ENCODE measurements around the gene NCOA3.

NCOA3 gene

GRCh38 chr20:47659904-47660601, 158.4 kb downstream of the NCOA3 start:
- peaks cover 18% of the 10 kb centered on the region for H3K36me3 Mint-ChIP-seq
- peak overlapping the region; percentile 43 for H3K27ac Mint-ChIP-seq
- peaks cover 3% of the 10 kb centered on the region for H3K4me1 Mint-ChIP-seq
- CTCF ChIA-PET = interaction anchor here (0.5 to 1.7 kb wide), 3 partner anchors 37 to 960 kb away, joined by 3 to 6 read pairs (median 4); no protein-coding TSS in a partner anchor
- H3K9me3 Mint-ChIP-seq = no peaks in the 10 kb centered on the region
- H3K4me3 Mint-ChIP-seq = no peak overlapping the region
- DNase-seq = no peak
- H3K27me3 Mint-ChIP-seq = no peaks in the 10 kb centered on the region

- H3K9me3 Mint-ChIP-seq = no peaks in the 10 kb centered on the region
- no peaks in the 10 kb centered on the region for H3K27me3 Mint-ChIP-seq
- CTCF ChIA-PET = interaction anchor here (0.5 to 1.7 kb wide), 3 partner anchors 37 to 960 kb away, joined by 3 to 6 read pairs (median 4); no protein-coding TSS in a partner anchor
- H3K4me1 Mint-ChIP-seq = peaks cover 3% of the 10 kb centered on the region
- H3K27ac Mint-ChIP-seq = no peak overlapping the region
- H3K4me3 Mint-ChIP-seq = no peak overlapping the region
- no peak for DNase-seq
- peaks cover 14% of the 10 kb centered on the region for H3K36me3 Mint-ChIP-seq
Measured at GRCh38 chr20:47660602-47660905, 158.9 kb downstream of the NCOA3 start.

GRCh38 chr20:47660983-47661700, 159.5 kb downstream of the NCOA3 start:
- CTCF ChIA-PET = interaction anchor here (1.3 to 1.7 kb wide), 2 partner anchors 959 to 962 kb away, joined by 4 to 6 read pairs; no protein-coding TSS in a partner anchor
- Mint-ChIP-seq H3K27me3 (no peaks in the 10 kb centered on the region), H3K9me3 (no peaks in the 10 kb centered on the region), H3K4me3 (no peak overlapping the region), H3K27ac (no peak overlapping the region), H3K36me3 (peaks cover 12% of the 10 kb centered on the region), H3K4me1 (peaks cover 3% of the 10 kb centered on the region)
- DNase-seq = no peak

- CTCF ChIA-PET = interaction anchor here (1.3 to 3.3 kb wide), 4 partner anchors 16 to 962 kb away, joined by 4 to 29 read pairs (median 6); no protein-coding TSS in a partner anchor
- H3K4me1 Mint-ChIP-seq = peaks cover 3% of the 10 kb centered on the region
- no peak overlapping the region for H3K27ac Mint-ChIP-seq
- peaks cover 12% of the 10 kb centered on the region for H3K36me3 Mint-ChIP-seq
- H3K27me3 Mint-ChIP-seq = no peaks in the 10 kb centered on the region
- DNase-seq = no peak
- no peak overlapping the region for H3K4me3 Mint-ChIP-seq
- H3K9me3 Mint-ChIP-seq = no peaks in the 10 kb centered on the region
Measured at GRCh38 chr20:47661714-47662113, 160.0 kb downstream of the NCOA3 start.

- H3K27ac Mint-ChIP-seq = no peak overlapping the region
- CTCF ChIA-PET = interaction anchor here (1.2 to 3.3 kb wide), 7 partner anchors 9 to 961 kb away, joined by 3 to 29 read pairs (median 7); no protein-coding TSS in a partner anchor
- DNase-seq = no peak
- no peaks in the 10 kb centered on the region for H3K27me3 Mint-ChIP-seq
- H3K9me3 Mint-ChIP-seq = no peaks in the 10 kb centered on the region
- peaks cover 3% of the 10 kb centered on the region for H3K4me1 Mint-ChIP-seq
- peaks cover 9% of the 10 kb centered on the region for H3K36me3 Mint-ChIP-seq
- H3K4me3 Mint-ChIP-seq = no peak overlapping the region
Measured at GRCh38 chr20:47662483-47663353, 161.0 kb downstream of the NCOA3 start.

GRCh38 chr20:47663354-47664067, 161.8 kb downstream of the NCOA3 start:
- DNase-seq = peak; percentile 84
- Mint-ChIP-seq H3K36me3 (peaks cover 5% of the 10 kb centered on the region), H3K27me3 (no peaks in the 10 kb centered on the region)

GRCh38 chr20:47664068-47664437, 162.4 kb downstream of the NCOA3 start:
- H3K27ac Mint-ChIP-seq = no peak overlapping the region
- CTCF ChIA-PET = interaction anchor here (0.5 to 3.3 kb wide), 19 partner anchors 8 to 963 kb away, joined by 3 to 29 read pairs (median 4); no protein-coding TSS in a partner anchor
- peaks cover 3% of the 10 kb centered on the region for H3K4me1 Mint-ChIP-seq
- DNase-seq = no peak
- no peak overlapping the region for H3K4me3 Mint-ChIP-seq
- H3K36me3 Mint-ChIP-seq = peaks cover 5% of the 10 kb centered on the region
- no peaks in the 10 kb centered on the region for H3K9me3 Mint-ChIP-seq
- H3K27me3 Mint-ChIP-seq = no peaks in the 10 kb centered on the region

More at GRCh38 chr20:47663354-47664067, 161.8 kb downstream of the NCOA3 start:
- Mint-ChIP-seq H3K27ac (peak overlapping the region; percentile 3), H3K9me3 (no peaks in the 10 kb centered on the region), H3K4me3 (no peak overlapping the region), H3K4me1 (peaks cover 3% of the 10 kb centered on the region)
- CTCF ChIA-PET = interaction anchor here (0.7 to 3.3 kb wide), 18 partner anchors 8 to 964 kb away, joined by 3 to 29 read pairs (median 4); no protein-coding TSS in a partner anchor

- no peak overlapping the region for H3K4me3 Mint-ChIP-seq
- no peak for DNase-seq
- no peaks in the 10 kb centered on the region for H3K27me3 Mint-ChIP-seq
- peaks cover 3% of the 10 kb centered on the region for H3K4me1 Mint-ChIP-seq
- peaks cover 5% of the 10 kb centered on the region for H3K36me3 Mint-ChIP-seq
- CTCF ChIA-PET = interaction anchor here (0.8 to 3.3 kb wide), 8 partner anchors 7 to 956 kb away, joined by 3 to 29 read pairs (median 4); no protein-coding TSS in a partner anchor
- no peak overlapping the region for H3K27ac Mint-ChIP-seq
- H3K9me3 Mint-ChIP-seq = no peaks in the 10 kb centered on the region
Measured at GRCh38 chr20:47664744-47665143, 163.1 kb downstream of the NCOA3 start.

GRCh38 chr20:47665221-47665991, 163.7 kb downstream of the NCOA3 start:
- no peak overlapping the region for H3K4me3 Mint-ChIP-seq
- no peaks in the 10 kb centered on the region for H3K9me3 Mint-ChIP-seq
- no peaks in the 10 kb centered on the region for H3K27me3 Mint-ChIP-seq
- H3K27ac Mint-ChIP-seq = peak overlapping the region; percentile 39
- no peak for DNase-seq
- CTCF ChIA-PET = interaction anchor here (0.9 to 3.3 kb wide), 4 partner anchors 6 to 955 kb away, joined by 3 to 29 read pairs (median 8); no protein-coding TSS in a partner anchor
- peaks cover 3% of the 10 kb centered on the region for H3K36me3 Mint-ChIP-seq
- peaks cover 3% of the 10 kb centered on the region for H3K4me1 Mint-ChIP-seq

- H3K36me3 Mint-ChIP-seq = no peaks in the 10 kb centered on the region
- CTCF ChIA-PET = interaction anchor here (0.9 kb wide), 1 partner anchor 954 kb away, joined by 3 read pairs; no protein-coding TSS in a partner anchor
- peaks cover 3% of the 10 kb centered on the region for H3K4me1 Mint-ChIP-seq
- DNase-seq = no peak
- no peaks in the 10 kb centered on the region for H3K27me3 Mint-ChIP-seq
- no peak overlapping the region for H3K4me3 Mint-ChIP-seq
- no peaks in the 10 kb centered on the region for H3K9me3 Mint-ChIP-seq
- no peak overlapping the region for H3K27ac Mint-ChIP-seq
Measured at GRCh38 chr20:47666304-47666703, 164.6 kb downstream of the NCOA3 start.

GRCh38 chr20:47667086-47667485, 165.4 kb downstream of the NCOA3 start:
- Mint-ChIP-seq H3K9me3 (no peaks in the 10 kb centered on the region), H3K27ac (no peak overlapping the region)
- CTCF ChIA-PET = no interaction called here

GRCh38 chr20:47667531-47668312, 166.0 kb downstream of the NCOA3 start:
- H3K9me3 Mint-ChIP-seq = no peaks in the 10 kb centered on the region
- no peak overlapping the region for H3K4me3 Mint-ChIP-seq
- H3K4me1 Mint-ChIP-seq = peaks cover 3% of the 10 kb centered on the region
- no peak overlapping the region for H3K27ac Mint-ChIP-seq
- no peaks in the 10 kb centered on the region for H3K36me3 Mint-ChIP-seq
- no peaks in the 10 kb centered on the region for H3K27me3 Mint-ChIP-seq
- CTCF ChIA-PET = interaction anchor here (1.2 kb wide), 1 partner anchor 12 kb away, joined by 3 read pairs; no protein-coding TSS in a partner anchor
- DNase-seq = no peak

More at GRCh38 chr20:47667086-47667485, 165.4 kb downstream of the NCOA3 start:
- Mint-ChIP-seq H3K4me1 (peaks cover 3% of the 10 kb centered on the region), H3K36me3 (no peaks in the 10 kb centered on the region), H3K27me3 (no peaks in the 10 kb centered on the region), H3K4me3 (no peak overlapping the region)
- DNase-seq = no peak
